ENCODE data around the gene SIK3.

The SIK3 gene

GRCh38 chr11:116930177-116930576 lies 168.1 kb downstream of the SIK3 start:
- TF ChIP-seq, protein P1, sequence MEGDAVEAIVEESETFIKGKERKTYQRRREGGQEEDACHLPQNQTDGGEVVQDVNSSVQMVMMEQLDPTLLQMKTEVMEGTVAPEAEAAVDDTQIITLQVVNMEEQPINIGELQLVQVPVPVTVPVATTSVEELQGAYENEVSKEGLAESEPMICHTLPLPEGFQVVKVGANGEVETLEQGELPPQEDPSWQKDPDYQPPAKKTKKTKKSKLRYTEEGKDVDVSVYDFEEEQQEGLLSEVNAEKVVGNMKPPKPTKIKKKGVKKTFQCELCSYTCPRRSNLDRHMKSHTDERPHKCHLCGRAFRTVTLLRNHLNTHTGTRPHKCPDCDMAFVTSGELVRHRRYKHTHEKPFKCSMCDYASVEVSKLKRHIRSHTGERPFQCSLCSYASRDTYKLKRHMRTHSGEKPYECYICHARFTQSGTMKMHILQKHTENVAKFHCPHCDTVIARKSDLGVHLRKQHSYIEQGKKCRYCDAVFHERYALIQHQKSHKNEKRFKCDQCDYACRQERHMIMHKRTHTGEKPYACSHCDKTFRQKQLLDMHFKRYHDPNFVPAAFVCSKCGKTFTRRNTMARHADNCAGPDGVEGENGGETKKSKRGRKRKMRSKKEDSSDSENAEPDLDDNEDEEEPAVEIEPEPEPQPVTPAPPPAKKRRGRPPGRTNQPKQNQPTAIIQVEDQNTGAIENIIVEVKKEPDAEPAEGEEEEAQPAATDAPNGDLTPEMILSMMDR (conservative IDR thresholded peaks at IDR 0.05; ENCODE audit: control insufficient read depth, insufficient read depth, low read depth, low read length), result no peak
- H3K4me3 ChIP-seq (ENCODE audit: control insufficient read depth, low read depth, low read length), result no peak overlapping the region
- DNase-seq (ENCODE audit: low read depth), result peak; percentile 32

DNA sequence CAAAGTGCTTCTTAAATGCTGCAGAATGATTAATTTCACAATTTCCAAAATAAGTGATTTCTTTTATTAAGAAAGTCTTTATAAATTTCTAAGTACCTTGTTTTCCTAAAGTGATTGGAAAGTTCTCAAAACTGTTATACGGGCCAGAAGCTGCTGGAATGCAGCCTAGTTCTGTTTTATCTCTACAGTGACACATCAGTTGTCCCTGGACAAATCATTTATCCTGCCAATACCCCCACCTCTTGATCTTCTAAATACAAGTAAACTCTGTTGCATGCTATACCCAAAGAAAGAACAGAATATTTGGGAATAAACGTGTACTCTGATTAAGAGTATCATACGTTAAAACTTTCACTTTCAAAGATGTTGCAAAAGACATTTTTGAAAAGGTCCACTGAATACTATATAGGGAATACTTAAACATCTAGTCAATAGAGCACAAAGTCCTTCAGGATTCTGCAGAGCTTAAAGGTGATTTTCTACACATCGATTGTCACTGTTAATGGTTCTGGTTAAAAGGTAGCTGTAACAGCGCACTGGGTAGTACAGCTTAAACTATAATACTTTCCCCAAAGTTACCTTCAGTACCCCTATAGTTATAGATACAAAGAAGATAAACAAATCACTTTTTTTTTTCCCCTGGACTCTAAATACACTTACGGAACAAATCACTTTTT lies 168.7 kb downstream of the SIK3 start:
- peak; percentile 37 for DNase-seq (ENCODE audit: low read depth)
- TF ChIP-seq, protein P1 (conservative IDR thresholded peaks at IDR 0.05; ENCODE audit: control insufficient read depth, insufficient read depth, low read depth, low read length), result no peak
- peak overlapping the region; percentile 3 for H3K4me3 ChIP-seq (ENCODE audit: control insufficient read depth, low read depth, low read length)

GRCh38 chr11:116928845-116929244 lies 169.4 kb downstream of the SIK3 start:
- DNase-seq (ENCODE audit: low read depth), result no peak
- H3K4me3 ChIP-seq (ENCODE audit: control insufficient read depth, low read depth, low read length), result no peak overlapping the region
- TF ChIP-seq, protein P1 (conservative IDR thresholded peaks at IDR 0.05; ENCODE audit: control insufficient read depth, insufficient read depth, low read depth, low read length), result no peak

- DNase-seq (ENCODE audit: low read depth), result no peak
- no peak overlapping the region for H3K4me3 ChIP-seq (ENCODE audit: control insufficient read depth, low read depth, low read length)
- TF ChIP-seq, protein P1 (conservative IDR thresholded peaks at IDR 0.05; ENCODE audit: control insufficient read depth, insufficient read depth, low read depth, low read length), result no peak
Observed at GRCh38 chr11:116928102-116928777, 170.0 kb downstream of the SIK3 start.

DNA sequence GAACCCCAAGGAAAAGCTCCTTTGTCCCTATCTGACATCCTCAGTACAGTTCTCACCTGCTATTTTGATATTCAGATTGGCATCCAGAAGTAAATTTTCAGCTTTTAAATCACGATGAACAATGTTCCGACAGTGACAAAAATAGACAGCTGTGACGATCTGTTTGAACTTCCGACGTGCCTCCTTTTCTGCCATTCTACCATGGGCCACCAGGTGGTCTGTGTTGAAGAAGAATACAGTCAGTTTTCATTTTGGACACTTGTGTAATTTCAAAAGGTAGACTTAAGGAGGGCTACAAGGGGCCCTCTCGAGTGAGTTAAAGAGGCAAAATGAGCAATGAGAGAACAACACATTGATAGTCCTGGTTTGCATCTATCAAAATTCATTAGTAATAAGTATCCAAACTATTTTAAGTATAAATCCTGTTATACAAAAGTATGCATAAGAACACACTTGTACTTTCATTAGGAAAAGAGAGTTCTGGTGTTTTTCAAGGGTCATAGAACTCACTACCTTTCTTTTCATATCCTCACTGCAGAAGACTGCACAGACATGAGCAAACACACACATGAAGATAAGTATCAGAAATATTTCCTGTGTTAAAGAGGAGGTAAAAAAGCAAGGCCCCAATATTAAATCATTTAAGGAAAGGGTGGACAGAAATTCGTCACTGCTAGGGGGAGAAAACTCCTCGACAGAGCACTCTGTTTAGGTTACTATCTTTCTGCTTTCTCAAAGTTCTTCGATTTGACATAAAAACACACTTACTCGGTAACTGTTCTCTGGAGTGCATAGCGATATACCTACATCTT lies 170.9 kb downstream of the SIK3 start:
- peak; percentile 29 for DNase-seq (ENCODE audit: low read depth)
- H3K4me3 ChIP-seq (ENCODE audit: control insufficient read depth, low read depth, low read length), result no peak overlapping the region
- TF ChIP-seq, protein P1 (conservative IDR thresholded peaks at IDR 0.05; ENCODE audit: control insufficient read depth, insufficient read depth, low read depth, low read length), result peak; percentile 43

DNA sequence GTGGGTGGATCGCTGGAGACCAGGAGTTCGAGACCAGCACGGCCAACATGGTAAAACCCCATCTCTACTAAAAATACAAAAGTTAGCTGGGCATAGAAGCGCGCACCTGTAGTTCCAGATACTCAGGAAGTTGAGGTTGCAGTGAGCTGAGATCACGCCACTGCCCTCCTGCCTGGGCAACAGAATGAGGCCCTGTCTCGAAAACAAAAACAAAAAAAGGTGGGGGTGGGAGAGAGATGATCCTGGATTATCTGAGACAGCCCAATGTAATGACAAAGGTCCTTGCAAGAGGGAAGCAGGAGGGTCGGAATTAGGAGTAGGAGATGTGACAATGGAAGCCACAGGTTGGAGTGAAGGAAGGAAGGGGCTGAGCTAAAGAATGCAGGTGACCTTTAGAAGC lies 173.2 kb downstream of the SIK3 start:
- H3K4me3 ChIP-seq (ENCODE audit: control insufficient read depth, low read depth, low read length), result no peak overlapping the region
- no peak for DNase-seq (ENCODE audit: low read depth)
- TF ChIP-seq, protein P1 (conservative IDR thresholded peaks at IDR 0.05; ENCODE audit: control insufficient read depth, insufficient read depth, low read depth, low read length), result no peak
